DOHH2 (cell line): ENCODE data around the gene CRISPLD2.

Experiments
- H3F3A ChIP-seq: fragments of 200-600 bp; sonication (generic), shearing (Covaris generic); 2 replicates; pipeline ENCODE4 v1.6.0; 2016; ENCODE audit warnings: antibody characterized with exemption, mild to moderate bottlenecking; ENCODE audit not compliant: control insufficient read depth, insufficient read depth
- H3K27ac ChIP-seq: fragments of 200-600 bp; sonication (generic); 2 replicates; pipeline ENCODE4 v1.5.1; 2014; ENCODE audit warnings: low read depth, mild to moderate bottlenecking, low read length, moderate library complexity
- H3K27me3 ChIP-seq: fragments of 200-600 bp; sonication (generic); 2 replicates; pipeline ENCODE4 v1.6.1; 2014; ENCODE audit warnings: mild to moderate bottlenecking, low read length, mixed read lengths; ENCODE audit not compliant: control insufficient read depth
- H3K36me3 ChIP-seq: fragments of 200-600 bp; sonication (generic); 2 replicates; pipeline ENCODE4 v1.6.1; 2014; ENCODE audit warnings: mild to moderate bottlenecking, low read length, moderate library complexity, mixed read lengths; ENCODE audit not compliant: control insufficient read depth
- H3K4me1 ChIP-seq: fragments of 200-600 bp; sonication (generic); 2 replicates; pipeline ENCODE4 v1.6.1; 2014; ENCODE audit warnings: mild to moderate bottlenecking, low read length, mixed read lengths; ENCODE audit not compliant: control insufficient read depth
- H3K4me2 ChIP-seq: fragments of 200-600 bp; sonication (generic); 2 replicates; pipeline ENCODE4 v1.6.0; 2014; ENCODE audit warnings: mild to moderate bottlenecking, low read length, moderate library complexity
- H3K4me3 ChIP-seq: fragments of 200-600 bp; sonication (generic); 2 replicates; pipeline ENCODE4 v1.5.1; 2014; ENCODE audit warnings: mild to moderate bottlenecking, low read length, mixed read lengths
- H3K79me2 ChIP-seq: fragments of 200-600 bp; sonication (generic); 2 replicates; pipeline ENCODE4 v1.6.1; 2014; ENCODE audit warnings: mild to moderate bottlenecking, low read length, mixed read lengths; ENCODE audit not compliant: control insufficient read depth
- H3K9me2 ChIP-seq: fragments of 200-600 bp; sonication (generic); replicated peaks from 2 replicates; pipeline ENCODE4 v1.6.1; 2014; ENCODE audit warnings: mild to moderate bottlenecking, low read length, mixed read lengths; ENCODE audit not compliant: control insufficient read depth
- H3K9me3 ChIP-seq: fragments of 200-600 bp; sonication (generic); 2 replicates; pipeline ENCODE4 v1.6.1; 2014; ENCODE audit warnings: antibody characterized with exemption, low read length, mixed read lengths; ENCODE audit not compliant: control insufficient read depth, insufficient read depth
- H4K20me1 ChIP-seq: fragments of 200-600 bp; sonication (generic); 2 replicates; pipeline ENCODE4 v1.6.0; 2014; ENCODE audit warnings: low read depth, mild to moderate bottlenecking, antibody characterized with exemption, low read length, moderate library complexity; ENCODE audit not compliant: control insufficient read depth, insufficient read depth
- CTCF ChIP-seq: fragments of 200-600 bp; sonication (generic); IDR thresholded peaks from one replicate; pipeline ENCODE4 v1.5.1; 2014; ENCODE audit warnings: antibody characterized with exemption, mild to moderate bottlenecking, low read depth, low read length; ENCODE audit not compliant: poor library complexity, severe bottlenecking
- EZH2phosphoT487 ChIP-seq: fragments of 200-600 bp; sonication (generic); IDR thresholded peaks from 2 replicates; pipeline ENCODE4 v1.6.1; 2017; ENCODE audit warnings: borderline replicate concordance, mild to moderate bottlenecking, antibody characterized with exemption, low read length, moderate library complexity, mixed read lengths

CRISPLD2 gene

GRCh38 chr16:84811529-84811928 lies 8.3 kb upstream of the CRISPLD2 start:
- Histone ChIP-seq H3K4me2 (no peak overlapping the region), H3K4me3 (no peak overlapping the region), H3K4me1 (no peaks in the 10 kb centered on the region), H3F3A (no peaks in the 10 kb centered on the region), H3K9me3 (no peaks in the 10 kb centered on the region), H3K79me2 (no peaks in the 10 kb centered on the region), H3K9me2 (no peaks in the 10 kb centered on the region), H3K27ac (no peak overlapping the region), H4K20me1 (no peaks in the 10 kb centered on the region), H3K36me3 (no peaks in the 10 kb centered on the region), H3K27me3 (peaks cover 3% of the 10 kb centered on the region; the same call in 1 of the 2 replicates)
- TF ChIP-seq EZH2phosphoT487: no peak
- TF ChIP-seq CTCF: no peak

- no peak for TF ChIP-seq EZH2phosphoT487
- TF ChIP-seq CTCF: no peak
- H3K4me3 ChIP-seq: no peak overlapping the region
- H3F3A ChIP-seq: no peaks in the 10 kb centered on the region
- H3K4me1 ChIP-seq: no peaks in the 10 kb centered on the region
- no peaks in the 10 kb centered on the region for H3K9me2 ChIP-seq
- no peak overlapping the region for H3K27ac ChIP-seq
- H3K36me3 ChIP-seq: no peaks in the 10 kb centered on the region
- no peaks in the 10 kb centered on the region for H4K20me1 ChIP-seq
- no peaks in the 10 kb centered on the region for H3K79me2 ChIP-seq
- no peaks in the 10 kb centered on the region for H3K9me3 ChIP-seq
- no peak overlapping the region for H3K4me2 ChIP-seq
- H3K27me3 ChIP-seq: peaks cover 3% of the 10 kb centered on the region; the same call in 1 of the 2 replicates
Measured at GRCh38 chr16:84813141-84813934, 6.4 kb upstream of the CRISPLD2 start.

DNA sequence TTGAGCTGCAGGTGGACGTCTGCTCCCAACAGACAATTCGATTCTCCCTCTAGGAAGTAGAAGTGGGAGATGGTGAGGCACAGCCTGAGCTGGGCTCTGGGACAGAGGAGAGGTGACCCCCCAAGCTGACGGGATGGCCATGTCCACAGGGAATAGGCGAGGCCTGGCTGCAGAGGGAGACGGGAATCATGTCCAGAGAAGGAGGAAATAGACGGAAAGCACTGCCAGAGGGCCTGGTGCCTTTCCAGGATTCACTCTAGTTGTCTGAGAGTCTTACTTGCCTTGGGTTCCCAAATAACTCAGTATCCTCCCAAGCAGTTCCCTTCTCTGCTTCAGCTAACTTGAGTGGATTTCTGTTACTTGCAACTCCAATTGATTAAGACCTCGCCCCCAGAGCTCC lies 4.3 kb upstream of the CRISPLD2 start:
- H3F3A ChIP-seq: no peaks in the 10 kb centered on the region
- H3K36me3 ChIP-seq: no peaks in the 10 kb centered on the region
- TF ChIP-seq EZH2phosphoT487 (no peak), CTCF (no peak)

More for the DNA sequence above, 4.3 kb upstream of the CRISPLD2 start:
- Histone ChIP-seq H3K9me2 (no peaks in the 10 kb centered on the region), H3K79me2 (no peaks in the 10 kb centered on the region), H3K27ac (no peak overlapping the region), H3K9me3 (no peaks in the 10 kb centered on the region), H4K20me1 (no peaks in the 10 kb centered on the region), H3K4me2 (no peak overlapping the region), H3K4me1 (no peaks in the 10 kb centered on the region), H3K27me3 (peaks cover 3% of the 10 kb centered on the region; the same call in 1 of the 2 replicates), H3K4me3 (no peak overlapping the region)
